Mesothelial cell of epicardium (in vitro differentiated cells): ENCODE results near the gene LCLAT1. TPM values are rescaled to one million over a fixed set of nuclear protein-coding genes. Genes with fewer than 3 reads are reported as not detected.

ENCODE experiments used
- DNase-seq, 2 experiments: peaks; one replicate each; pipeline ENCODE4 v3.0.0; 2021; ENCODE audit warnings: low spot score in 2 of 2; ENCODE audit not compliant: unreplicated experiment in 2 of 2
- H3K27ac Mint-ChIP-seq: 2 replicates; pipeline ENCODE4 v1.8.0; 2021; ENCODE audit warnings: mixed read lengths
- H3K27me3 Mint-ChIP-seq: 2 replicates; pipeline ENCODE4 v1.8.0; 2021; ENCODE audit warnings: low read depth, mixed read lengths
- H3K36me3 Mint-ChIP-seq: 2 replicates; pipeline ENCODE4 v1.8.0; 2021; ENCODE audit warnings: mixed read lengths
- H3K4me1 Mint-ChIP-seq: 2 replicates; pipeline ENCODE4 v1.8.0; 2021; ENCODE audit warnings: mixed read lengths
- H3K4me3 Mint-ChIP-seq: 2 replicates; pipeline ENCODE4 v1.8.0; 2021; ENCODE audit warnings: mild to moderate bottlenecking, moderate library complexity, mixed read lengths
- H3K9me3 Mint-ChIP-seq: 2 replicates; pipeline ENCODE4 v1.8.0; 2021; ENCODE audit warnings: mixed read lengths
- CTCF ChIP-seq: fragments of 200-600 bp; sonication (generic); IDR thresholded peaks from one replicate; pipeline ENCODE4 v1.5.0; 2021; ENCODE audit warnings: antibody characterized with exemption; ENCODE audit not compliant: unreplicated experiment
- total RNA-seq: library from RNA; stranded (reverse); gene quantifications from 3 replicates; pipeline ENCODE4 v1.2.1, GENCODE V29; 2021

The LCLAT1 gene
- total RNA-seq, 1 donor from 2014 or later, result 23.2 TPM

- DNase-seq, result no peak
- Mint-ChIP-seq H3K4me3 (no peak overlapping the region), H3K27me3 (no peaks in the 10 kb centered on the region), H3K27ac (peak overlapping the region; percentile 88), H3K4me1 (peaks cover 25% of the 10 kb centered on the region), H3K36me3 (no peaks in the 10 kb centered on the region), H3K9me3 (no peaks in the 10 kb centered on the region)
- TF ChIP-seq CTCF, result no peak
Observed at GRCh38 chr2:30421026-30421603, 25.9 kb upstream of the LCLAT1 start.

DNA sequence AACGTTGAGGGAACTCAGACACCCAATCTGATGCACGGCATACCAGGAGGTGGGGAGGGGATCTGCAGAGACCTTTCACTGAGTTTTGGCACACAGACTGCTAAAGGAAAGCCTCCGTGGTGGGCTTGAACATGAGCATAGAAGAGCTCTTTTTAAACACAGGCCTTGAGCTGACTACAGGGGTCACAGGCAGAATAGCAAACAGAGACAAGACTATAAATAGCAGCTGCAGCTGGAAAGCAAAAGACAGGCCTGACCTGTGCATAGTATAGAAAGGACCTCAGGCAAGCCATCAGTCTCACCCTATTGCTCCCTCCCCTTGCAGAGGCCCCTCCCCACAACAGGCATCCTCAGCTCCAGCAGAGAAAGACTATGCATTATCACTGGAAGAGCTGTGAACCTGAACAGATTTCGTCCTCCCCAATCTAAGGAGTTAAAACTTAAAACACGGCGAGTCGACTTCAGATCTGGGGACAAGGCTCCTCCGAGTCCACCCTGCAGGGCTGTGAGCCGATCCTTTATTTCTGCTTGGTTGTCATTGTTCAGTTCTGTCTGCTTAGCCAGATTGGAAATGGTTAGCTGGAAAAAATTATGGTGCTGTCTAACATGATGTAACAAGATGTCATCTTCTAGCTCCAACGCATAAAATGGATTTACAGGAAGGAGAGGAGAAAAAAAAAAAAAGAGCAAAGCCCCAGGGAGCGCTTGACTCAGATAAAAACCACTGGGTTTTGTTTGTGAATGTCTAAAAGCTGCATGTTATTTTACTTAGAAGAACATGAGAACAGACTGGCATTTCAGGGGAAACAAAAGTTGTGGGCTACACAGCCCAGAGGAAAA lies 25.2 kb upstream of the LCLAT1 start:
- Mint-ChIP-seq H3K4me3 (peak overlapping the region; percentile 7), H3K36me3 (no peaks in the 10 kb centered on the region), H3K27ac (peak overlapping the region; percentile 88), H3K9me3 (no peaks in the 10 kb centered on the region), H3K27me3 (no peaks in the 10 kb centered on the region), H3K4me1 (peaks cover 23% of the 10 kb centered on the region)
- no peak for TF ChIP-seq CTCF
- DNase-seq, result no peak

DNA sequence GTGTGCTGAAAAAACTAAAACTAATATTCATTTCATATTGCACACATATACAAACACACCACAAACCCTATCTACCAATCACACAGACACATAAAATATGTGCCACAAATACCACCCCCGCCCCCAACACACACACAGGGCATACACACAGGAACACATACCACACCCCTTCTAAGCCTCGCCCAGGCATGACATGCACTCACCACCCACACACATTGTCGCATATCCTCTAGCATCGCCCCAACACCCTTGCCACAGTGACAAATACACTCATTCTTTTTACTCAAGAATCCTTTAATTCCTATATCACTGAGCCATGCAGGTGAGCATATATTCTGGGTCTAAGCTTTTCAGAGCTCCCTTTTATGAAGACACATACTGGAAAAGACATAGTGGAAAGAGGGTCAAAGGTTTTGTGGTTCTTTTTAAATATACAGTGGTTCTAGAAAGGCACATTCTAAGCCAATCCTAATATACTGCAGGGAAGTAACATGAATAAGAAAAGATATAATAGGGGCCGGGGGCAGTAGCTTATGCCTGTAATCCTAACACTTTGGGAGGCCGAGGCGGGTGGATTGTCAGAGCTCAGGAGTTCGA lies 24.5 kb upstream of the LCLAT1 start:
- Mint-ChIP-seq H3K9me3 (no peaks in the 10 kb centered on the region), H3K4me1 (peaks cover 19% of the 10 kb centered on the region), H3K4me3 (no peak overlapping the region), H3K36me3 (no peaks in the 10 kb centered on the region), H3K27me3 (no peaks in the 10 kb centered on the region), H3K27ac (peak overlapping the region; percentile 88)
- no peak for TF ChIP-seq CTCF
- DNase-seq, result no peak

- Mint-ChIP-seq H3K27ac (no peak overlapping the region), H3K27me3 (no peaks in the 10 kb centered on the region), H3K4me1 (peaks cover 31% of the 10 kb centered on the region), H3K4me3 (no peak overlapping the region), H3K9me3 (no peaks in the 10 kb centered on the region), H3K36me3 (no peaks in the 10 kb centered on the region)
- TF ChIP-seq CTCF, result no peak
- DNase-seq, result no peak
Observed at GRCh38 chr2:30424231-30424630, 22.8 kb upstream of the LCLAT1 start.

- Mint-ChIP-seq H3K4me1 (peaks cover 33% of the 10 kb centered on the region), H3K4me3 (no peak overlapping the region), H3K27me3 (no peaks in the 10 kb centered on the region), H3K27ac (no peak overlapping the region), H3K36me3 (no peaks in the 10 kb centered on the region), H3K9me3 (no peaks in the 10 kb centered on the region)
- no peak for TF ChIP-seq CTCF
- DNase-seq, result no peak
Observed at GRCh38 chr2:30425326-30425725, 21.7 kb upstream of the LCLAT1 start.
